OCI-LY1 (cell line): Measurements from ENCODE around the gene GFPT2.

ENCODE experiments used
- H2AFZ ChIP-seq: fragments of 200-600 bp; sonication (generic), shearing (Covaris generic); 2 replicates; pipeline ENCODE4 v1.6.0; 2014; ENCODE audit warnings: antibody characterized with exemption, mild to moderate bottlenecking, low read length
- H3F3A ChIP-seq: fragments of 200-600 bp; sonication (generic), shearing (Covaris generic); 2 replicates; pipeline ENCODE4 v1.6.0; 2014; ENCODE audit warnings: mild to moderate bottlenecking, antibody characterized with exemption, low read length, moderate library complexity; ENCODE audit not compliant: insufficient read depth
- H3K27ac ChIP-seq: fragments of 200-600 bp; sonication (generic); 2 replicates; pipeline ENCODE4 v1.5.1; 2014; ENCODE audit warnings: low read length, mixed run types, mild to moderate bottlenecking, low read depth; ENCODE audit not compliant: poor library complexity, severe bottlenecking
- H3K27me3 ChIP-seq: fragments of 200-600 bp; sonication (generic); 2 replicates; pipeline ENCODE4 v1.6.0; 2014; ENCODE audit warnings: antibody characterized with exemption, mild to moderate bottlenecking, low read length, moderate library complexity; ENCODE audit not compliant: insufficient read depth
- H3K36me3 ChIP-seq: fragments of 200-600 bp; sonication (generic); 2 replicates; pipeline ENCODE4 v1.6.1; 2014; ENCODE audit warnings: mild to moderate bottlenecking, antibody characterized with exemption, low read length, moderate library complexity, mixed read lengths; ENCODE audit not compliant: insufficient read depth
- H3K4me1 ChIP-seq: fragments of 200-600 bp; sonication (generic); 2 replicates; pipeline ENCODE4 v1.5.1; 2014; ENCODE audit warnings: mild to moderate bottlenecking, low read length, moderate library complexity; ENCODE audit not compliant: insufficient read depth, severe bottlenecking
- H3K4me2 ChIP-seq: fragments of 200-600 bp; sonication (generic), shearing (Covaris generic); 2 replicates; pipeline ENCODE4 v1.6.1; 2014; ENCODE audit warnings: low read length
- H3K4me3 ChIP-seq: fragments of 200-600 bp; sonication (generic); 2 replicates; pipeline ENCODE4 v1.5.1; 2014; ENCODE audit warnings: low read length, low read depth, mild to moderate bottlenecking, mixed read lengths; ENCODE audit not compliant: poor library complexity, severe bottlenecking
- H3K79me2 ChIP-seq: fragments of 200-600 bp; shearing (Covaris generic); 2 replicates; pipeline ENCODE4 v1.6.1; 2016; ENCODE audit warnings: mixed run types, low read length, mixed read lengths; ENCODE audit not compliant: insufficient read depth
- H3K9ac ChIP-seq: fragments of 200-600 bp; sonication (generic), shearing (Covaris generic); 2 replicates; pipeline ENCODE4 v1.6.1; 2014; ENCODE audit warnings: mild to moderate bottlenecking, low read length, mixed read lengths
- H3K9me2 ChIP-seq: fragments of 200-600 bp; sonication (generic), shearing (Covaris generic); 2 replicates; pipeline ENCODE4 v1.6.1; 2014; ENCODE audit warnings: low read depth, mild to moderate bottlenecking, low read length, mixed read lengths
- H3K9me3 ChIP-seq: fragments of 200-600 bp; shearing (Covaris generic); 2 replicates; pipeline ENCODE4 v1.6.1; 2014; ENCODE audit warnings: low read length, mixed read lengths
- H4K20me1 ChIP-seq: fragments of 200-600 bp; sonication (generic), shearing (Covaris generic); 2 replicates; pipeline ENCODE4 v1.6.0; 2016; ENCODE audit warnings: mild to moderate bottlenecking, low read length; ENCODE audit not compliant: insufficient read depth
- EZH2 ChIP-seq: fragments of 200-600 bp; sonication (generic), shearing (Covaris generic); IDR thresholded peaks from 2 replicates; pipeline ENCODE4 v1.8.0; 2017; ENCODE audit warnings: borderline replicate concordance, mixed run types, mild to moderate bottlenecking, antibody characterized with exemption, low read length, moderate library complexity, mixed read lengths
- TF ChIP-seq, protein P1 (sequence below): fragments of 200-600 bp; sonication (generic), shearing (Covaris generic); IDR thresholded peaks from 2 replicates; pipeline ENCODE4 v1.5.1; 2017; ENCODE audit warnings: mild to moderate bottlenecking, antibody characterized with exemption, low read length, moderate library complexity, mixed read lengths

Gene GFPT2

GRCh38 chr5:180339583-180340183, 13.5 kb downstream of the GFPT2 start:
- no peak overlapping the region for H3K4me2 ChIP-seq
- H3K9me2 ChIP-seq = no peaks in the 10 kb centered on the region
- H3K9ac ChIP-seq = no peak overlapping the region
- no peaks in the 10 kb centered on the region for H3K4me1 ChIP-seq
- H4K20me1 ChIP-seq = no peaks in the 10 kb centered on the region
- no peak overlapping the region for H3K27ac ChIP-seq
- H2AFZ ChIP-seq = no peak overlapping the region
- no peaks in the 10 kb centered on the region for H3K27me3 ChIP-seq
- no peaks in the 10 kb centered on the region for H3K36me3 ChIP-seq
- no peaks in the 10 kb centered on the region for H3K9me3 ChIP-seq
- H3K79me2 ChIP-seq = no peaks in the 10 kb centered on the region
- no peak overlapping the region for H3K4me3 ChIP-seq
- TF ChIP-seq, protein P1, sequence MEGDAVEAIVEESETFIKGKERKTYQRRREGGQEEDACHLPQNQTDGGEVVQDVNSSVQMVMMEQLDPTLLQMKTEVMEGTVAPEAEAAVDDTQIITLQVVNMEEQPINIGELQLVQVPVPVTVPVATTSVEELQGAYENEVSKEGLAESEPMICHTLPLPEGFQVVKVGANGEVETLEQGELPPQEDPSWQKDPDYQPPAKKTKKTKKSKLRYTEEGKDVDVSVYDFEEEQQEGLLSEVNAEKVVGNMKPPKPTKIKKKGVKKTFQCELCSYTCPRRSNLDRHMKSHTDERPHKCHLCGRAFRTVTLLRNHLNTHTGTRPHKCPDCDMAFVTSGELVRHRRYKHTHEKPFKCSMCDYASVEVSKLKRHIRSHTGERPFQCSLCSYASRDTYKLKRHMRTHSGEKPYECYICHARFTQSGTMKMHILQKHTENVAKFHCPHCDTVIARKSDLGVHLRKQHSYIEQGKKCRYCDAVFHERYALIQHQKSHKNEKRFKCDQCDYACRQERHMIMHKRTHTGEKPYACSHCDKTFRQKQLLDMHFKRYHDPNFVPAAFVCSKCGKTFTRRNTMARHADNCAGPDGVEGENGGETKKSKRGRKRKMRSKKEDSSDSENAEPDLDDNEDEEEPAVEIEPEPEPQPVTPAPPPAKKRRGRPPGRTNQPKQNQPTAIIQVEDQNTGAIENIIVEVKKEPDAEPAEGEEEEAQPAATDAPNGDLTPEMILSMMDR = no peak
- no peak for TF ChIP-seq EZH2
- H3F3A ChIP-seq = no peaks in the 10 kb centered on the region

DNA sequence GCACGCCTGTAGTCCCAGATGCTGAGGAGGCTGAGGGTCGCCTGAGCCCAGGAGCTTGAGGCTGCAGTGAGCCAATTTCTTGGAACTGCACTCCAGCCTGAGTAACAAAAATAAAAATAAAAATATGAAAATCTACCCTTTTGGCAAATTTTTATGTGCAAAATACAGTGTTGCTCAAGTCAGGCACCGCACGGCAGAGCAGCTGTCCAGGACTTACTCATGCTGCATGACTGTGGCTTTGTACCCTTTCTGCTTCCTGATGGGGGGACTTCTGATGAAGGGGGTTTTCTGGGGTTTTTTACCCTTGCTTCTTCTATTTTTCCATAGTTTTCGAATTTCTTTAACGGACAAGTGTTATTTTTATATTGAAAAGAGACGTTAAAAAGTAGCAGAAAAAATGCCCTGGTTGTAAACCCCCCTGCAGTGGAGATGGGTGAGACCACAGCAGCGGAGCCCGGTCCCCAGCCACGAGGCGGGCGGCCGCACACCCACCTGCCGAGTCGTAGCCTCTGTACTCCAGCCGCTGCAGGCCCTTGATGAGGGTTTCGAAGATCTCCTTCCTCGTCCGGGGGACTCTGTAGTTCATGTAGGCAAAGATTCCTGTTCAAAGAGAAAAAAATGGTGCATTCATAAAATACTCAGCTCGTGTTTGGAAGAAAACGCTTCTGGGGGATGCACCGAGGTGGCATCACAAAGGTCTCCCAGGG, 15.0 kb downstream of the GFPT2 start:
- Histone ChIP-seq H3K27ac (no peak overlapping the region), H3K9ac (no peak overlapping the region), H3F3A (no peaks in the 10 kb centered on the region), H3K36me3 (no peaks in the 10 kb centered on the region), H3K79me2 (no peaks in the 10 kb centered on the region), H3K9me2 (no peaks in the 10 kb centered on the region), H3K4me1 (no peaks in the 10 kb centered on the region), H3K4me2 (no peak overlapping the region), H3K9me3 (no peaks in the 10 kb centered on the region), H2AFZ (no peak overlapping the region), H4K20me1 (no peaks in the 10 kb centered on the region), H3K27me3 (no peaks in the 10 kb centered on the region), H3K4me3 (no peak overlapping the region)
- TF ChIP-seq, protein P1 = no peak
- no peak for TF ChIP-seq EZH2

DNA sequence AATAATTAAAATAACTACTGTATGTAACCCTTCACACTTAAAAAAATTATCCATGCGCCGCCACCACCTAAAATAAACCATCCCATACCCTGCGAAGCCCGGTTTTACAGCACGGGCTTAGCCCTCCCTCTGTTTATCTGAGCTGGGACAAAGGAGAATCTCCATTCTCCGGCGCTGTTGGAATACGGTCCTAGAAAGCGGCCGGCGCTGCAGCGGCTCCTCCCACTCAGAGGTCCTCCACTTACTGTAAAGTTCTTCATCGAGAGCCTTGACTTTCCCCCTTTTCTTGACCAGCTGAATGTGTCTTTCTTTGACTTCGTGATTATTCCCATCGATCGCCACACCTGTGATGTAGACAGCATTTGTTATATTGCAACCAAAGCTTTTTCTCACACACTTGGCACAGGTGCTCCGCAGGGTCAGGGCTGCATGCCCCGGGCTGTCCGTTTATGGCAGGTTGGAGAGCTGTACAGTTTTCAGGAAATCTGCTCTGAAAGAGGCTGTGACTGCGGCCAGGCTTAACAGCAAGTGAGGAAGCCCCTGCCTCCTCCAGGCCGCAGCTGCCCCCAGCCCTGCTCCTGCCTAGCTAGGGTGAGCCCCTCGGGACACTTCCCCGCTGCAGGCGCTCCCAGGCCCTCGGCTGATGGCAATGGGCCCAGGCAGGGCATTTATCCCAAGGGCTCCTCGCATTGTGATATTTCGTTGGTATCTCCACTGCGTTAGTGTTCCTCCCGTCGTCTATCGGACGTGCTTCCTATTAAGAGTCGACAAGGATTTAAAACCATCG, 16.7 kb downstream of the GFPT2 start:
- Histone ChIP-seq H3K9ac (no peak overlapping the region), H2AFZ (no peak overlapping the region), H3K36me3 (no peaks in the 10 kb centered on the region), H3K27ac (no peak overlapping the region), H3K9me2 (no peaks in the 10 kb centered on the region), H3K4me3 (no peak overlapping the region), H3F3A (no peaks in the 10 kb centered on the region), H3K4me1 (no peaks in the 10 kb centered on the region), H3K27me3 (no peaks in the 10 kb centered on the region), H3K4me2 (no peak overlapping the region), H3K9me3 (no peaks in the 10 kb centered on the region), H3K79me2 (no peaks in the 10 kb centered on the region), H4K20me1 (no peaks in the 10 kb centered on the region)
- TF ChIP-seq, protein P1 = no peak
- TF ChIP-seq EZH2 = no peak
